ENCODE data around the gene TRMT61A. TPM values are rescaled to one million over a fixed set of nuclear protein-coding genes. Genes with fewer than 3 reads are reported as not detected.
A peak's percentile ranks its signal among the peaks of the same experiment; 100 is the strongest.

TRMT61A gene
- total RNA-seq, 1 experiment from 2014 or later, result 18.8 TPM

DNA sequence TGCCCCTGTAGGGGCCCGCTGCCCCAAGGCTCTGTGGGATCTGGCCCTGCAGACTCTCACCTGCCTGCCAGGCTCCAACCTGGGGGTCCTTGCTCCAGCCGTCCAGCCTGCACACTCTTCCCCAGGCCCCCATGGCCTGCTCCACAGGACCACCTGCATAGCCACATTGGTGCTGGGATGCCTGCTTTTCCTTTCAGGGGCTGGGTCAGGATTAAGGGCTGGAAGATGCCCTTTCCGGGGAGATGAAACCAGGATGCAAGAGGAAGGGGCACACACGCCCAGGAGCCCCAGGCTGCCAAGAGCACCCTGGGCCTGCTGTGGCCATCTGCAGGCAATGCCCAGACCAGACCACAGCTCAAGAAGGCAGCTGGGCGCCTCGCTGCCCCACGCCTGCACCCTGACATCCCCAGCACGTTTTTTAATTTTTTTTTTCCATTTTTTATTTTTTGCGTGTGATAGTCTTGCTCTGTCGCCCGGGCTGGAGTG lies 18.5 kb downstream of the TRMT61A start:
- Histone ChIP-seq H3K27me3 (replicated peaks) (no peaks in the 10 kb centered on the region), H3K9me3 (replicated peaks) (no peaks in the 10 kb centered on the region; the same call in 1 of the 2 replicates), H3K4me3 (no peak overlapping the region), H3K27ac (no peak overlapping the region), H3K4me1 (replicated peaks) (peaks cover 17% of the 10 kb centered on the region), H3K36me3 (no peaks in the 10 kb centered on the region; the same call in 1 of the 2 replicates)
- no peak for DNase-seq (ENCODE audit: low read depth in 1 of 2, low spot score in 2 of 2)

DNA sequence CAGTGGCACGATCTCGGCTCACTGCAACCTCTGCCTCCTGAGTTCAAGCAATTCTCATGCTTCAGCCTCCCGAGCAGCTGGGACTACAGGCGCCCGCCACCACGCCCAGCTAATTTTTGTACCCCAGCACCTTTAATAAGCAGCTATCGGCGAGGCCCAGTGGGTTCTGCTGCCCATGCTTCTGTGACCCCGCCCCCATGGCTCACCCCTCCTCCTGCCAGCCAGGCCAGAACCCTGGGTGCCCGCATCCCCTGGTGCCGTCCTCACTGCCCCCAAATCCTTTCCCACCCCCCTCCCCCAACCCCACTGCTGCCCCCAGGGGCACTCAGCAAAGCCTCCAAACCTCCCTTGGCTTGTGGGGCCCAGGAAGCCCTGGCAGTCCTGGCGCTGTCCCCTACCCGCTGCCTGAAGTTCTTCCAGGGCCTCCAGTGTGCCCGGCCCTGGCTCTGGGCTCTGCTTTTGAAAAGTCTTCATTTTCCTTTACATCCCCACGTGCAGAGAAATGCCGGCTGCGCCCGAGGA lies 19.0 kb downstream of the TRMT61A start:
- H3K4me3 ChIP-seq, result no peak overlapping the region
- no peak for DNase-seq (ENCODE audit: low read depth in 1 of 2, low spot score in 2 of 2)
- no peaks in the 10 kb centered on the region for H3K27me3 ChIP-seq (replicated peaks)
- no peaks in the 10 kb centered on the region; the same call in 1 of the 2 replicates for H3K9me3 ChIP-seq (replicated peaks)
- H3K27ac ChIP-seq, result no peak overlapping the region
- no peaks in the 10 kb centered on the region; the same call in 1 of the 2 replicates for H3K36me3 ChIP-seq
- peaks cover 15% of the 10 kb centered on the region for H3K4me1 ChIP-seq (replicated peaks)

GRCh38 chr14:103548463-103549351 lies 19.7 kb downstream of the TRMT61A start:
- H3K4me1 ChIP-seq (replicated peaks), result peaks cover 10% of the 10 kb centered on the region
- no peaks in the 10 kb centered on the region; the same call in 1 of the 2 replicates for H3K36me3 ChIP-seq
- H3K4me3 ChIP-seq, result no peak overlapping the region
- H3K9me3 ChIP-seq (replicated peaks), result no peaks in the 10 kb centered on the region; the same call in 1 of the 2 replicates
- no peak for DNase-seq (ENCODE audit: low read depth in 1 of 2, low spot score in 2 of 2)
- no peak overlapping the region for H3K27ac ChIP-seq
- H3K27me3 ChIP-seq (replicated peaks), result no peaks in the 10 kb centered on the region

DNA sequence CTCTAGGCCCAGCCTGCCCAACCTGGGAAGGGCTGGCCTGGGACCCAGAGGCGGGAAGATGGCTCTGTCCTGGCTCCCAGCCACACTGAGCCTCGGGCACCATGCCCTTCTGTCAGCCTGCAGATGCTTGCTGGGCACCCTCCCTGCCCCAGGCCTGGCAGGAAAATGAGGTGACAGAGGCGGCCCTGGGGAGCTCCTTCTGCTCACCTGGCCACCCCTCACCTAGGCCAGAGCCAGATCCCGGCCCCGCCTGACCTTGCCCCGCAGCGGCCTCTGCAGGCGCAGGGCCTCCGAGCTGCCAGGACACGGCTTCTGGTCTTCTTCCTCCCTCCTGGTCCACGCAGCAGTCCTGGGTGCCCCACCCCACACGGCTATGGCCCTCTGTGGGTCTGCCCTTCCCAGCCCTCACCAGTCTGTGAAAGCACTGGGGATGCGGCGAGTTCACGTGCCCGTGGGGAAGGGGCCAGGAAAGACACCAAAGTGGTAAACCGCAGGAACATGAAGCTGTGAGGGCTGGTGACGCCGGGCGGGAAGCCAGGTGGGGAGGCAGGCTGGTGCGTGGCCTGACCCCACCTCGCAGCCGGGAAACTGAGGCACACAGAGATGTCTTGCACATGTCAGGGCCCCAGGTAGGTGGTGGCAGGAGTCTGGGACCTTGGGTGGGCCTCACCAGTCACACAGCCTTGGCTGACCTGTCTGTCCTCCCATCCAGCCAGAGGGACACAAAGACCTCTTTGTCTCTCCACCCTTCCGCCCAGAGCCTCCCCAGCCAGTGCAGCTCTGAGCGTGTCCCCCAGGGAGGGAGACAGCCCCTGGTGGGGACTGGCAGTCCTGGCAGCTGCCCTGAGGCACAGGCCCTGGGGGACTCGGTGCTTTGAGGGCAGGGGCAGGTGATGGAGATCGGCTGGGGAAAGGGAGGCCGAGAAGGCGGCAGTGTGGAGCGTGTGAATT lies 20.6 kb downstream of the TRMT61A start:
- Histone ChIP-seq H3K36me3 (no peaks in the 10 kb centered on the region; the same call in 1 of the 2 replicates), H3K27me3 (replicated peaks) (no peaks in the 10 kb centered on the region), H3K4me3 (no peak overlapping the region), H3K4me1 (replicated peaks) (peaks cover 10% of the 10 kb centered on the region), H3K9me3 (replicated peaks) (no peaks in the 10 kb centered on the region; the same call in 1 of the 2 replicates), H3K27ac (no peak overlapping the region)
- no peak for DNase-seq (ENCODE audit: low read depth in 1 of 2, low spot score in 2 of 2)

DNA sequence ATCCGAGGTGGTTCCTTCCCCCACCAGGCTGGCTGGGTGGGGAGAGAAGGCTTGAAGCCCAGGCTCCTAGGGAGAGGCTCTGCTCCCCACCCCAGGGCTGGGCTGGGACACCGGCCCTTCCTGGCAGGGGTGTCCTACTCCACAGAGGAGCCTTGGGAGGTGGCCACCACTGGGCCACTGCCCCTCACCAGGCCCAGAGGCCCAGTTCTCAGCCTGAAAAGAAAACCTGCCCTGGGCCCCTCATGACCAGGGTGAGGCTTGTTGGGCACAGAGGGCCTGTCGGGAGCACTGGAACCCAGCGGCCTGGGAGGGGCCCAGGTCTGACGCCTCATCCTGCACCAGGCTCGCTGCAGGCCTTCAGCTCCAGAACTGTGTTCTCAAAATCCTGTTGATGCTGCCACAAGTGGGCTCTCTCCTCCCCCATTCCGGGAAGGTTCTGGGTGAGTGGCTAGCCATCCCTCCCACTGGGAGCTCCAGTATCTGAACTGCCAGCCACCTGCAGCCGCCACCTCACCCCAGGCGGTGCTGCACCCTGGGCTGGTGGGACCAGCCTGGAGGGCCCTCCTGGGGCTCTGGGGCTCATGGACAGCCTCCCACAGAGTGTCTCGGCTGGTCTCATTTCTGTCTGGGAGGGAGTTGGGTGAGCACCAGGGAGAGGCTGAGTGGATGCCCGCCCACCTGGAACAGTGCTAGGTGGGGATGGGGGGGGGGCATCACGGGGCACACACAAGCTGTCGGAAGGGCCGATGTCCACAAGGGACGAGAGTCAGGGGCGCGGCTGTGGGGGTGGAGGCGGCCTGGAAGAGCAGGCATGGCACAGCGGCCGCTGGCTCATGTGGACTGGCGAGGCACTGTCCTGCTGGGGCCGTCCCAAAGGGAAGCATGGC lies 21.7 kb downstream of the TRMT61A start:
- H3K36me3 ChIP-seq, result no peaks in the 10 kb centered on the region; the same call in 1 of the 2 replicates
- no peak for DNase-seq (ENCODE audit: low read depth in 1 of 2, low spot score in 2 of 2)
- H3K27me3 ChIP-seq (replicated peaks), result no peaks in the 10 kb centered on the region
- H3K4me3 ChIP-seq, result no peak overlapping the region
- no peak overlapping the region for H3K27ac ChIP-seq
- H3K4me1 ChIP-seq (replicated peaks), result peaks cover 10% of the 10 kb centered on the region
- H3K9me3 ChIP-seq (replicated peaks), result no peaks in the 10 kb centered on the region; the same call in 1 of the 2 replicates

DNA sequence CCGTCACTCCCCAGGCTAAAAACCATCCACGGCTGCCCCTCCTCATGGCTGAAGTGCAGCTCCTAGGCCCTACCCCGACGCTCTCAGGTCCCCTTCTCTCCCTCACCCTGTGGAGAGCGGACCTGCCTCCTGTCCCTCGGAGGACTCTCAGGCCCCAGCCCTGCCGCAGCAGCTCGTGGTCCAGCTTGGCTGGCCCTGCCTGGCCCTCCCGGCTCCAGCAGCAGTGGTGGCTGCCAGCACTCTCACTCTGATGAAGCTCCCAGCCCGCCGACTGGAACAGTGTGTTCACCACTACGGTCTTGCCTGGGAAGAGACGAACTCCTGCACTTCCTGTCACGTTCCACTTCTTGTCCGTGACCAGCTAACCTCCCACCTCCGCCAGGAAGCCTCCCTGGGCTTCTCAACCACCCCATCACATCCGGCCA lies 22.4 kb downstream of the TRMT61A start:
- Histone ChIP-seq H3K9me3 (replicated peaks) (no peaks in the 10 kb centered on the region; the same call in 1 of the 2 replicates), H3K4me1 (replicated peaks) (peaks cover 10% of the 10 kb centered on the region), H3K27ac (no peak overlapping the region), H3K27me3 (replicated peaks) (no peaks in the 10 kb centered on the region), H3K36me3 (no peaks in the 10 kb centered on the region; the same call in 1 of the 2 replicates), H3K4me3 (no peak overlapping the region)
- DNase-seq (ENCODE audit: low read depth in 1 of 2, low spot score in 2 of 2), result no peak

DNA sequence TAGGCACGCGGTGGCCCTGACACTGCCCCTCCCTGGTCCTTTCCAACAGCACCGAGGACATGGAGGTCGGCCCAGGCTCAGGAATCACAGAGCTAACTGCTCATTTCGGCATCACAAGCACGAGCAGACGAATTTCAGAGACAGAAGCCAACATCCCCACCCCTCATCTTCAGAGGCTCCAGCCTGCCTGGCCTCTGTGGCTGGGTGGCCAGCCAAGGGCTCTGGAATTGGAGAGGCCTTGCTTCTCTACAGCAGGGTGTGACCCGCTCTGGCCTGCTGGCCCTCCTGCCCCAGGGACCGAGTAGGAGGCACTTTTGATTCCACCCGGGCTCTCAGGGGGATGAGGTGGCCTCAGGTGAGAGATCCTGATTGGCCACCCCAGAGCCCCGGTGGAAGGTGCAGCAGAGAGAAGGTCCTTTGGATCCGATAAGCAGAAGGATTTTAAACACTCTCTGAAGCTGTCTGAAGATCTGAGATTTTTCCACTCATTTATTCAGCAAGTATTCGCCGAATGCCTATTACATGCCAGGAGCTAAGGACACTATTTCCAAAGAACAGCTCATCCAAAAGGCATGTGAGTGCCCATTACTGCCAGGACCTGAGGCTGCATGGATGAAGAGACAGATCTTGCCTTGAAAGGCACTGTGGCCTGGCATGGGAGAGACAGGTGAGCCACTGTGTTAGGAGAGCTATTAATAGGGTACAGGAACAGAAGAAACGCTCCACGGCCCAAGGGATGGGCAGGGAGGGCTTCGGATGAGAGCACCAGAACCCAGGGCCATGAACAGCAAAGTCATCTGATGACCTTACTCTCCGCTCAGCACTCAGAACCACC lies 23.2 kb downstream of the TRMT61A start:
- H3K4me1 ChIP-seq (replicated peaks), result peaks cover 10% of the 10 kb centered on the region
- peaks cover 4% of the 10 kb centered on the region; the same call in 1 of the 2 replicates for H3K36me3 ChIP-seq
- no peak overlapping the region for H3K4me3 ChIP-seq
- no peak for DNase-seq (ENCODE audit: low read depth in 1 of 2, low spot score in 2 of 2)
- 0 out of 2 replicates have a peak overlapping the region, but pooled peaks have one; percentile 11 for H3K27ac ChIP-seq
- no peaks in the 10 kb centered on the region for H3K27me3 ChIP-seq (replicated peaks)
- H3K9me3 ChIP-seq (replicated peaks), result no peaks in the 10 kb centered on the region

- Histone ChIP-seq H3K36me3 (peaks cover 4% of the 10 kb centered on the region; the same call in 1 of the 2 replicates), H3K9me3 (replicated peaks) (no peaks in the 10 kb centered on the region), H3K27me3 (replicated peaks) (no peaks in the 10 kb centered on the region), H3K27ac (no peak overlapping the region), H3K4me1 (replicated peaks) (peaks cover 10% of the 10 kb centered on the region), H3K4me3 (no peak overlapping the region)
- no peak for DNase-seq (ENCODE audit: low read depth in 1 of 2, low spot score in 2 of 2)
These were observed 23.8 kb downstream of the TRMT61A start for GRCh38 chr14:103552846-103553210.

DNA sequence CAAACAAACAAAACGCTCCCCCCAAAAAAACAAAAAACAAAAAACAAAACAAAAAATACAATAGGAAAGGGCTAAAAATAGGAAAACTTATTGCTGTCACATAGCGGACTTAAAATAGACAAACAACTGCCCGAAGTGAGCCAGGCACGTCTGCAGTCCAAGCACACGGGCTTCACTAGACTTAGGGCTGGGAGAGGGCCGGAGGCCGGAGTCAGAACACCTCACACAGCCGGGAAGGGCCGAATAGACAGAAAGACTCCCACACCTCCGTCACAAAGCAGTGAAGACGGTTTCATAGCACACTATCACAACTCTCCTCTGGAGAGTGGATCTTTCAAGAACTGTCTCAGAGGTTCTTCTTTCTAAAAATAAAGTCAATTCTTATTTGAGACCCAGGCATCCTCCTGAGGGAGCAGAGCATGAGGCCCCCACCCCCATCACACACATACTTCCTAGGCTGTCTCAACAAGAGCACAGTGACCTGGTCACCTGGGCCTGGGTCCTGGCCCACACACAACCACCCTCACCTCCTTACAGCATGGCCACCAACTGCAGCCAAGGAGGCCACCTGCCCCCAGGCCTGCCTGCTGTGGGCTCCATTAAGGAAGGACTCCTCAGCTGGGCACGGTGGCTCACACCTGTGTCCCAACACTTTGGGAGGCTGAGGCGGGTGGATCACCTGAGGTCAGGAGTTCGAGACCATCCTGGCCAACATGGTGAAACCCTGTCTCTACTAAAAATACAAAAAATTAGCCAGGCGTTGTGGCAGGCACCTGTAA lies 26.8 kb downstream of the TRMT61A start:
- no peak for DNase-seq (ENCODE audit: low read depth in 1 of 2, low spot score in 2 of 2)
- Histone ChIP-seq H3K27me3 (replicated peaks) (no peaks in the 10 kb centered on the region), H3K4me3 (no peak overlapping the region), H3K27ac (no peak overlapping the region), H3K9me3 (replicated peaks) (no peaks in the 10 kb centered on the region), H3K4me1 (replicated peaks) (peaks cover 14% of the 10 kb centered on the region), H3K36me3 (peaks cover 32% of the 10 kb centered on the region)

GRCh38 chr14:103556946-103557758 lies 28.2 kb downstream of the TRMT61A start:
- Histone ChIP-seq H3K36me3 (peaks cover 35% of the 10 kb centered on the region), H3K27ac (no peak overlapping the region), H3K9me3 (replicated peaks) (no peaks in the 10 kb centered on the region), H3K27me3 (replicated peaks) (no peaks in the 10 kb centered on the region), H3K4me3 (no peak overlapping the region), H3K4me1 (replicated peaks) (peaks cover 15% of the 10 kb centered on the region)
- DNase-seq (ENCODE audit: low read depth in 1 of 2, low spot score in 2 of 2), result no peak

Data from SJSA1 (cell line).